ENCODE results near the gene WARS2. TPM values are rescaled to one million over a fixed set of nuclear protein-coding genes. Genes with fewer than 3 reads are reported as not detected.

The WARS2 gene
- total and polyA plus RNA-seq, 7 donors, result 8.4 to 18.8 (median 10.9) TPM

DNA sequence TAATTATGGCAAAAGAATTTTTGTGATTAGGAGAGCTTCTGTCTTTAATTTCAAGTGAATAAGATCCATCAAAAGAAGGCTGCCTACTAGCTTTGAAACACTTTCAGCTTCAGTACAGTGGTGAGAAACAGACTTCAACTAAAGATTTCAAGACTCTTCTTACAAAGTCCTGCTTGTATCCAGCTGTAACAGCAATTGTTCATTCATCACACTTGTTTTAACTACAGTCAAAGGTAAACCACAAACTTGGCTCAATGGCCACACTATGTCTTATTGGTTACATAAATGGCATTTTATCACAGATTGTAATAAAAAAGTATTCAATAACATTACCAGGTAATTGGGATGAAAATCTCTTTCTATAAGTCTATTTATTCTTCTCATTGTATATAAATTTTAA, 59.2 kb downstream of the WARS2 start:
- TF ChIP-seq POLR2A (IDR thresholded peaks at IDR 0.05) (no peak), EP300 (IDR thresholded peaks at IDR 0.05) (no peak), POLR2AphosphoS5 (IDR thresholded peaks at IDR 0.05) (peak in 1 of 4 donors; percentile 26)
- TF ChIP-seq, protein P1, sequence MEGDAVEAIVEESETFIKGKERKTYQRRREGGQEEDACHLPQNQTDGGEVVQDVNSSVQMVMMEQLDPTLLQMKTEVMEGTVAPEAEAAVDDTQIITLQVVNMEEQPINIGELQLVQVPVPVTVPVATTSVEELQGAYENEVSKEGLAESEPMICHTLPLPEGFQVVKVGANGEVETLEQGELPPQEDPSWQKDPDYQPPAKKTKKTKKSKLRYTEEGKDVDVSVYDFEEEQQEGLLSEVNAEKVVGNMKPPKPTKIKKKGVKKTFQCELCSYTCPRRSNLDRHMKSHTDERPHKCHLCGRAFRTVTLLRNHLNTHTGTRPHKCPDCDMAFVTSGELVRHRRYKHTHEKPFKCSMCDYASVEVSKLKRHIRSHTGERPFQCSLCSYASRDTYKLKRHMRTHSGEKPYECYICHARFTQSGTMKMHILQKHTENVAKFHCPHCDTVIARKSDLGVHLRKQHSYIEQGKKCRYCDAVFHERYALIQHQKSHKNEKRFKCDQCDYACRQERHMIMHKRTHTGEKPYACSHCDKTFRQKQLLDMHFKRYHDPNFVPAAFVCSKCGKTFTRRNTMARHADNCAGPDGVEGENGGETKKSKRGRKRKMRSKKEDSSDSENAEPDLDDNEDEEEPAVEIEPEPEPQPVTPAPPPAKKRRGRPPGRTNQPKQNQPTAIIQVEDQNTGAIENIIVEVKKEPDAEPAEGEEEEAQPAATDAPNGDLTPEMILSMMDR (IDR thresholded peaks at IDR 0.05), result no peak
- intact Hi-C loops (cut with DNase I), result no loop called here
- no peak for DNase-seq
- H3K4me1 ChIP-seq, result peaks cover 0 to 20% (median 16%) of the 10 kb centered on the region in 4 donors
- no peaks in the 10 kb centered on the region for H3K36me3 ChIP-seq
- peak overlapping the region in 1 of 4 donors; percentile 59 for H3K27ac ChIP-seq
- no peak overlapping the region for H3K4me3 ChIP-seq
- H3K9me3 ChIP-seq, result peaks cover 0 to 2% (median 0%) of the 10 kb centered on the region in 4 donors
- H3K27me3 ChIP-seq, result no peaks in the 10 kb centered on the region

DNA sequence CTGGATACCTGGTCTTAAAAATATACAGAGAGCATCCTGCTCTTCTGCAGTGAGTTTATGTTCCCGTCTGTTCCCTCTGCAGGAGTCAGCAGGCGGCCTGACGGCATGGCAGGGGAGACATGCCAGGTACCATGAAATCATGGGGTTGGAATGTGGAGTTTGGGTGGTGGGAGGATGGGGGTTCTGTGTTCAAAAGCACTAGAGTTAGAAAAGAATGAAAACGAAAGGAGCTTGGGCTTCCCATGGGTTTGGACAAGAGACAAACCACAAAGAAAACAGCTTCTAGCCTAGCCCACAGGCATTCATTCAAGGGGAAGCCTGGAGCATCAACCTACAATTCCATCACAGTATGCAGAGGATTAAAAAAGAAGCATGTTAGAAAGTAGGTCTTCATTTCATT, 59.9 kb downstream of the WARS2 start:
- Histone ChIP-seq H3K9me3 (peaks cover 0 to 2% (median 0%) of the 10 kb centered on the region in 4 donors), H3K36me3 (no peaks in the 10 kb centered on the region), H3K27me3 (no peaks in the 10 kb centered on the region), H3K4me1 (peaks cover 0 to 20% (median 16%) of the 10 kb centered on the region in 4 donors), H3K27ac (peak overlapping the region in 3 of 4 donors; percentile 12 to 59 (median 20)), H3K4me3 (no peak overlapping the region)
- WGBS, 2 donors, result 76 to 84% methylated on average over 4 of the region's 4 CpGs
- intact Hi-C loops (cut with DNase I), result no loop called here
- peak; percentile 64 for DNase-seq
- TF ChIP-seq, protein P1 (IDR thresholded peaks at IDR 0.05), result no peak
- TF ChIP-seq POLR2AphosphoS5 (IDR thresholded peaks at IDR 0.05) (peak in 2 of 4 donors; percentile 8 to 36), POLR2A (IDR thresholded peaks at IDR 0.05) (no peak), EP300 (IDR thresholded peaks at IDR 0.05) (no peak)

DNA sequence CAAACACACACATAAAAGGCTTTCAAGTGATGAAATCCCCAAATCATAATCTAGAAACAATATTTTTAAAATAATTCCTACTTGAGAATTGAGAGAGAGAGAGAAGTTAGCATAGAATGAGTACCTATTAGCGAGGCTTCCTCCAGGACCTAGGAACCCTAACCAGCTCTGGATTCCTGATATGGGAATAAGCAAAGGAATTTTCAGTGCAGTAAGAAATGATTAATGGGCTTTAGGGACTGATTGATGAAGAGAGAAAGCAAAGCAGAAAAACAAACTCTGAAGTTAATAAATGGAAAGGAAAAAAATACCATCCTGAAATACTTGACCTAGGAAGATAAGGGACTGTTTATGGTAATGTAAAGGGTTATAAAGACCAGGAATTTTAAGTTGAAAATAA, 60.6 kb downstream of the WARS2 start:
- no peaks in the 10 kb centered on the region for H3K27me3 ChIP-seq
- H3K27ac ChIP-seq, result peak overlapping the region in 2 of 4 donors; percentile 12 to 59
- no peaks in the 10 kb centered on the region for H3K36me3 ChIP-seq
- no peak for TF ChIP-seq POLR2A (IDR thresholded peaks at IDR 0.05)
- no peak for DNase-seq
- WGBS, 2 donors, result 99 to 100% methylated on average over 1 of the region's 1 CpG
- peaks cover 0 to 20% (median 16%) of the 10 kb centered on the region in 4 donors for H3K4me1 ChIP-seq
- H3K4me3 ChIP-seq, result no peak overlapping the region
- intact Hi-C loops (cut with DNase I), result no loop called here
- peaks cover 0 to 2% (median 0%) of the 10 kb centered on the region in 4 donors for H3K9me3 ChIP-seq

DNA sequence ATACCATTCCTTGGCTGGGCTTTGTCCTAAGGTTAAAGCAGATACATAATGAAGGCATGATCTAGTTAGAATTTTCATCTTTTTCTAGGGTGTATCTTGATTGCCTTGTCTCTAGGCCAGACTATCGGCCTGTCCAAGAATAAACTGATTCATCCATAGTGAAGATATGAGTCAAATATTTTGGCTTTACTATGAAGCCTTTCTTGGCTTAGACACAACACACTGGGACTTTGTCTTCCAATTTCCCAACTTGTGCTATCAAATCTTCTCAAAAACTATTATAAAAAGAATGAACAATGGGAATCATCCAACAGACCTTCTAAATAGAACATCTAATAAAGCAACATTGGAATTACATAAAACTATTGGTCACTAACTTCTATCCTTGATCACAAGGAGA, 64.8 kb downstream of the WARS2 start:
- H3K27ac ChIP-seq, result no peak overlapping the region
- peak in 1 of 4 donors; percentile 7 for TF ChIP-seq POLR2AphosphoS5 (IDR thresholded peaks at IDR 0.05)
- TF ChIP-seq EP300 (IDR thresholded peaks at IDR 0.05), result no peak
- DNase-seq, result no peak
- intact Hi-C loops (cut with DNase I), result no loop called here
- WGBS, 2 donors, result 80 to 93% methylated on average over 1 of the region's 1 CpG
- no peaks in the 10 kb centered on the region for H3K9me3 ChIP-seq
- H3K27me3 ChIP-seq, result no peaks in the 10 kb centered on the region
- H3K36me3 ChIP-seq, result no peaks in the 10 kb centered on the region
- no peak overlapping the region for H3K4me3 ChIP-seq
- H3K4me1 ChIP-seq, result peaks cover 0 to 10% (median 8%) of the 10 kb centered on the region in 4 donors

DNA sequence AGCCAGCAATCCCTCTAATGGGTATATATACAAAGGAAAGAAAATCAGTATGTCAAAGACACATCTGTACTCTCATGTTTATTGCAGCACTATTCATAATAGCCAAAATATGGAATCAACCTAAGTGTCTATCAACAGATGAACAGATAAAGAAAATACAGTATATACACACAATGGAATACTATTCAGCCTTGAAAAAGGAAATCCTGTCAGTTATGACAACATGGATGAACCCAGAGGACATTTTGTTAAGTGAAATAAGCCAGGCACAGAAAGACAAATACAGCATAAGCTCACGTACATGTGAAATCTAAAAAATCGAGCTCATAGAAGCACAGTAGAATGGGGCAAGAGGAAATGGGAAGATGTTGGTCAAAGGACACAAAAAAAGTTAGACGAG, 69.1 kb downstream of the WARS2 start:
- intact Hi-C loops (cut with DNase I), result no loop called here
- no peak for TF ChIP-seq POLR2A (IDR thresholded peaks at IDR 0.05)
- TF ChIP-seq, protein P1 (IDR thresholded peaks at IDR 0.05), result no peak
- no peak for TF ChIP-seq EP300 (IDR thresholded peaks at IDR 0.05)
- no peak for TF ChIP-seq POLR2AphosphoS5 (IDR thresholded peaks at IDR 0.05)

DNA sequence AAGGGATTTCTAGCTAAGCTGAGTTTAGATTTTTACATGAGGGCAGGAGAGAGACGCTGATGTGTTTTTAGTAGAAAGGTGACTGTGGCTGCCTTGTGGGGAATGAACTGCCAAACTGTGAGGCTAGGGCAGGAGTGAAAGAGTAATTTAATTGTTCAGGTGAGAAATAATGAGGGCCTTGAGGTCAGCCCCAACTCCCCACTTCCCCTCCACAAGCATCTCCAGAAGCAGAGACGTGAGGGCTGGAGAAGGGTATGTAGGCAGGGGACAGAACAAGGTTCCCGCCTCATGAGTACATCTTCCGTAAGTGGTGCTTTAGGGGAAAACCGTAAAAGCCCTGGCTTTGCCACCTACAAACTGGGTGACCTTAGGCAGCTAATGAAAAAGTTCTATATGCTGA, 70.8 kb downstream of the WARS2 start:
- no peak for DNase-seq
- no peak overlapping the region for H3K27ac ChIP-seq
- H3K4me1 ChIP-seq, result no peaks in the 10 kb centered on the region
- no peaks in the 10 kb centered on the region for H3K9me3 ChIP-seq
- no peaks in the 10 kb centered on the region for H3K36me3 ChIP-seq
- no peak overlapping the region for H3K4me3 ChIP-seq
- TF ChIP-seq POLR2AphosphoS5 (IDR thresholded peaks at IDR 0.05), result no peak
- TF ChIP-seq EP300 (IDR thresholded peaks at IDR 0.05), result no peak
- TF ChIP-seq, protein P1 (IDR thresholded peaks at IDR 0.05), result no peak
- no peak for TF ChIP-seq POLR2A (IDR thresholded peaks at IDR 0.05)
- H3K27me3 ChIP-seq, result no peaks in the 10 kb centered on the region
- intact Hi-C loops (cut with DNase I), result no loop called here
- 78 to 93% methylated on average over 5 of the region's 5 CpGs for WGBS, 2 donors

More for the DNA sequence above, 69.1 kb downstream of the WARS2 start:
- Histone ChIP-seq H3K4me3 (no peak overlapping the region), H3K36me3 (no peaks in the 10 kb centered on the region), H3K9me3 (no peaks in the 10 kb centered on the region), H3K27me3 (no peaks in the 10 kb centered on the region), H3K4me1 (no peaks in the 10 kb centered on the region), H3K27ac (no peak overlapping the region)
- WGBS, 2 donors, result 97 to 98% methylated on average over 3 of the region's 3 CpGs
- no peak for DNase-seq

All from sigmoid colon (tissue), 7 donors.